SK-N-DZ (cell line): ENCODE measurements around the gene HNRNPU.
A peak's percentile ranks its signal among the peaks of the same experiment; 100 is the strongest.
"Not testable (repeated sequence)": the region's sequence is repeated elsewhere in the genome, so short reads cannot be mapped to it uniquely, and the experiment has no call there.

Experiments
- DNase-seq: peaks from one replicate; pipeline ENCODE4 v3.0.0-alpha.2; 2015; ENCODE audit warnings: low spot score

The HNRNPU gene

GRCh38 chr1:244840219-244840794 lies 24.0 kb downstream of the HNRNPU start:
- no peak for DNase-seq

- DNase-seq, result no peak
These were observed 24.7 kb downstream of the HNRNPU start for GRCh38 chr1:244839656-244840055.

GRCh38 chr1:244837597-244838258 lies 26.6 kb downstream of the HNRNPU start:
- DNase-seq, result peak; percentile 36

- DNase-seq, result no peak
These were observed 27.8 kb downstream of the HNRNPU start for GRCh38 chr1:244836584-244836983.

- DNase-seq, result peak; percentile 50
These were observed 28.2 kb downstream of the HNRNPU start for GRCh38 chr1:244836135-244836521.

GRCh38 chr1:244835276-244836134 lies 28.8 kb downstream of the HNRNPU start, which contains the start of gene COX20:
Gene COX20, plus strand, starts transcription at chr1:244835658. Its CDS starts 57 bp downstream, at chr1:244835715.
- DNase-seq, result no peak

- peak; percentile 91 for DNase-seq
These were observed 29.6 kb downstream of the HNRNPU start for GRCh38 chr1:244834543-244835275.

- DNase-seq, result peak; percentile 70
These were observed 30.4 kb downstream of the HNRNPU start for GRCh38 chr1:244833734-244834542.

GRCh38 chr1:244833260-244833659 lies 31.1 kb downstream of the HNRNPU start:
- DNase-seq, result not testable (repeated sequence)

- no peak for DNase-seq
These were observed 33.7 kb downstream of the HNRNPU start for GRCh38 chr1:244830639-244831038.

GRCh38 chr1:244826712-244827111 lies 37.6 kb downstream of the HNRNPU start:
- no peak for DNase-seq

- DNase-seq, result no peak
These were observed 41.5 kb downstream of the HNRNPU start for GRCh38 chr1:244822878-244823277.

- no peak for DNase-seq
These were observed 43.2 kb downstream of the HNRNPU start for GRCh38 chr1:244821134-244821533.

- no peak for DNase-seq
These were observed 44.2 kb downstream of the HNRNPU start for GRCh38 chr1:244820131-244820530.

GRCh38 chr1:244817415-244817894 lies 46.9 kb downstream of the HNRNPU start:
- no peak for DNase-seq

GRCh38 chr1:244815600-244816099 lies 48.7 kb downstream of the HNRNPU start:
- DNase-seq, result no peak

GRCh38 chr1:244813327-244813726 lies 51.0 kb downstream of the HNRNPU start:
- DNase-seq, result no peak

- no peak for DNase-seq
These were observed 54.1 kb downstream of the HNRNPU start for GRCh38 chr1:244810221-244810620.

GRCh38 chr1:244807138-244807537 lies 57.2 kb downstream of the HNRNPU start:
- DNase-seq, result no peak

GRCh38 chr1:244804841-244805240 lies 59.5 kb downstream of the HNRNPU start:
- no peak for DNase-seq
